ENCODE results near the gene MRE11. TPM values are rescaled to one million over a fixed set of nuclear protein-coding genes. Genes with fewer than 3 reads are reported as not detected.

MRE11 gene
- total and polyA plus RNA-seq, 9 of the 15 experiments (the other 6 are each of a cell fraction or from before 2014, with no cell fraction given), result 18.3 to 45.2 (median 29.1) TPM

GRCh38 chr11:94537031-94537600 is 43.5 kb upstream of the MRE11 start:
- BruUV-seq (replicated peaks), result no TSS peak
- CTCF ChIA-PET (ENCODE audit: low intra/inter-chr PET ratio), result no interaction called here
- H3K27me3 ChIP-seq (ENCODE audit: control insufficient read depth in 2 of 2, insufficient read depth in 2 of 2, low read length in 2 of 2), result peaks cover 0 to 4% of the 10 kb centered on the region in 2 experiments; a peak in 2 of 5 replicates
- in situ Hi-C loops (cut with MboI) (no loop called here), intact Hi-C loops (cut with micrococcal nuclease) (no loop called here)
- no peak overlapping the region for H3K4me2 ChIP-seq (ENCODE audit: insufficient read depth, low read length)
- H2AFZ ChIP-seq (ENCODE audit: low read depth, low read length), result no peak overlapping the region
- H3K4me1 ChIP-seq (replicated peaks in 1 of 2; ENCODE audit: control insufficient read depth in 2 of 2, insufficient read depth in 2 of 2, low read length in 2 of 2), result no peaks in the 10 kb centered on the region; a peak in 1 of 5 replicates
- no peaks in the 10 kb centered on the region for H4K20me1 ChIP-seq (replicated peaks; ENCODE audit: control insufficient read depth, insufficient read depth, low read length)
- no peak overlapping the region for H3K4me3 ChIP-seq
- H3K79me2 ChIP-seq (ENCODE audit: control insufficient read depth, insufficient read depth, low read length), result no peaks in the 10 kb centered on the region
- H3K9me3 ChIP-seq (replicated peaks; ENCODE audit: control insufficient read depth, insufficient read depth, low read depth, low read length), result no peaks in the 10 kb centered on the region
- H3K36me3 ChIP-seq (ENCODE audit: control insufficient read depth, insufficient read depth, low read length), result no peaks in the 10 kb centered on the region
- FAIRE-seq (peak; percentile 6), ATAC-seq (no peak), DNase-seq (ENCODE audit: extremely low read depth in 1 of 4, low spot score in 3 of 4) (no peak)
- no peak for TF ChIP-seq SRSF1 (IDR thresholded peaks at IDR 0.05; ENCODE audit: low read depth, low read length)
- TF ChIP-seq ATF7 (IDR thresholded peaks at IDR 0.05), result no peak
- no peak for TF ChIP-seq YY1 (IDR thresholded peaks at IDR 0.05; ENCODE audit: borderline replicate concordance in 1 of 3, control insufficient read depth in 1 of 3, extremely low read depth in 1 of 3, insufficient read depth in 3 of 3, insufficient read length in 1 of 3, insufficient replicate concordance in 2 of 3, low read depth in 1 of 3, low read length in 2 of 3)
- no peak for TF ChIP-seq RBM17 (IDR thresholded peaks at IDR 0.05; ENCODE audit: borderline replicate concordance, low read depth, low read length)
- TF ChIP-seq FUS (optimal IDR thresholded peaks at IDR 0.05; ENCODE audit: low read depth, low read length), result no peak
- no peak overlapping the region for H3K9ac ChIP-seq (ENCODE audit: insufficient read depth in 1 of 2, low read depth in 2 of 2, low read length in 2 of 2)
- POLR2A ChIA-PET, result interaction anchor here (0.6 kb wide), 1 partner anchor 286 kb away, joined by 3 read pairs; no protein-coding TSS in a partner anchor
- H3K9me1 ChIP-seq (ENCODE audit: control insufficient read depth, insufficient read depth, low read length), result no peaks in the 10 kb centered on the region
- no peak overlapping the region for H3K27ac ChIP-seq (ENCODE audit: extremely low read depth, low read depth, low read length)
- 7% methylated on average over 3 of the region's 3 CpGs for WGBS (ENCODE audit: insufficient coverage, low coverage, missing lambda C conversion rate)

GRCh38 chr11:94536386-94536785 is 42.7 kb upstream of the MRE11 start:
- CTCF ChIA-PET (ENCODE audit: low intra/inter-chr PET ratio), result no interaction called here
- H3K4me2 ChIP-seq (ENCODE audit: insufficient read depth, low read length), result no peak overlapping the region
- in situ Hi-C loops (cut with MboI), result no loop called here
- no peaks in the 10 kb centered on the region for H3K9me3 ChIP-seq (replicated peaks; ENCODE audit: control insufficient read depth, insufficient read depth, low read depth, low read length)
- no peak overlapping the region for H2AFZ ChIP-seq (ENCODE audit: low read depth, low read length)
- H3K4me1 ChIP-seq (replicated peaks in 1 of 2; ENCODE audit: control insufficient read depth in 2 of 2, insufficient read depth in 2 of 2, low read length in 2 of 2), result no peaks in the 10 kb centered on the region; a peak in 1 of 5 replicates
- H4K20me1 ChIP-seq (replicated peaks; ENCODE audit: control insufficient read depth, insufficient read depth, low read length), result no peaks in the 10 kb centered on the region
- no peak overlapping the region for H3K27ac ChIP-seq (ENCODE audit: extremely low read depth, low read depth, low read length)
- no peaks in the 10 kb centered on the region for H3K79me2 ChIP-seq (ENCODE audit: control insufficient read depth, insufficient read depth, low read length)
- peaks cover 0 to 4% of the 10 kb centered on the region in 2 experiments; a peak in 2 of 5 replicates for H3K27me3 ChIP-seq (ENCODE audit: control insufficient read depth in 2 of 2, insufficient read depth in 2 of 2, low read length in 2 of 2)
- FAIRE-seq (no peak), DNase-seq (ENCODE audit: extremely low read depth in 1 of 4, low spot score in 3 of 4) (no peak), ATAC-seq (no peak)
- H3K9me1 ChIP-seq (ENCODE audit: control insufficient read depth, insufficient read depth, low read length), result no peaks in the 10 kb centered on the region
- no peak overlapping the region for H3K4me3 ChIP-seq
- intact Hi-C loops (cut with micrococcal nuclease), result no loop called here
- BruUV-seq (replicated peaks), result no TSS peak
- POLR2A ChIA-PET, result interaction anchor here (0.6 kb wide), 1 partner anchor 287 kb away, joined by 3 read pairs; no protein-coding TSS in a partner anchor
- H3K9ac ChIP-seq (ENCODE audit: insufficient read depth in 1 of 2, low read depth in 2 of 2, low read length in 2 of 2), result no peak overlapping the region
- no peaks in the 10 kb centered on the region for H3K36me3 ChIP-seq (ENCODE audit: control insufficient read depth, insufficient read depth, low read length)
- TF ChIP-seq ZNF165 (CRISPR knock-in tag; IDR thresholded peaks at IDR 0.05; ENCODE audit: borderline replicate concordance) (no peak), KLF16 (IDR thresholded peaks at IDR 0.05) (no peak), SFPQ (IDR thresholded peaks at IDR 0.05; ENCODE audit: low read depth, low read length) (no peak), KDM2B (CRISPR knock-in tag; IDR thresholded peaks at IDR 0.05) (no peak), SREBF1 (IDR thresholded peaks at IDR 0.05; ENCODE audit: borderline replicate concordance, low read depth, low read length) (no peak), PHF8 (IDR thresholded peaks at IDR 0.05; ENCODE audit: borderline replicate concordance, low read length) (no peak), VEZF1 (CRISPR knock-in tag; IDR thresholded peaks at IDR 0.05) (no peak)

Measured in K562 (cell line).